SK-N-SH (cell line): ENCODE results near the gene ABHD16A. TPM values are rescaled to one million over a fixed set of nuclear protein-coding genes. Genes with fewer than 3 reads are reported as not detected.

Source experiments
- CTCF ChIA-PET: fragments of 300-600, 350-600 bp; formaldehyde crosslinking; extraction: SDS; loops from one replicate; lab custom pipeline; 2021; lab: Yijun Ruan, JAX
- POLR2A ChIA-PET: fragments of 350-600 bp; sonication (Branson Sonifier 250); formaldehyde crosslinking; extraction: SDS; loops from one replicate; lab custom pipeline; 2020; ENCODE audit warnings: antibody characterized with exemption, inconsistent platforms; lab: Yijun Ruan, JAX
- DNase-seq: peaks from one replicate; pipeline ENCODE4 v3.0.0; 2012
- H2AFZ ChIP-seq: fragments of 200-600 bp; sonication (generic); 2 replicates; pipeline ENCODE4 v1.8.1; 2016; ENCODE audit warnings: antibody characterized with exemption, mild to moderate bottlenecking, low read depth
- H3F3A ChIP-seq: fragments of 200-600 bp; sonication (generic); replicated peaks from 2 replicates; pipeline ENCODE3; 2016; ENCODE audit warnings: antibody characterized with exemption, mild to moderate bottlenecking; ENCODE audit not compliant: insufficient read depth
- H3K27ac ChIP-seq, 2 experiments: fragments of 200-500 bp in 1 of 2; fragments of 200-600 bp in 1 of 2; sonication (Bioruptor generic) in 1 of 2; sonication (generic), shearing (Covaris generic) in 1 of 2; 2 replicates each; pipeline versions ENCODE4 v1.5.1 to v1.6.1; 2014 to 2016; ENCODE audit warnings: low read depth in 2 of 2, inconsistent platforms in 1 of 2, low read length in 1 of 2, mild to moderate bottlenecking in 1 of 2, mixed read lengths in 1 of 2
- H3K27me3 ChIP-seq: fragments of 200-600 bp; sonication (generic), shearing (Covaris generic); 2 replicates; pipeline ENCODE4 v1.6.1; 2016; ENCODE audit warnings: mixed run types; ENCODE audit not compliant: insufficient read depth
- H3K36me3 ChIP-seq, 2 experiments: fragments of 200-500 bp in 1 of 2; fragments of 200-600 bp in 1 of 2; sonication (Bioruptor generic) in 1 of 2; sonication (generic) in 1 of 2; replicated peaks in 1 of 2; 2 replicates each; pipeline versions ENCODE3 to v1.5.1; 2014 to 2016; ENCODE audit warnings: low read length in 1 of 2, mild to moderate bottlenecking in 1 of 2; ENCODE audit not compliant: insufficient read depth in 2 of 2, control insufficient read depth in 1 of 2
- H3K4me1 ChIP-seq, 2 experiments: fragments of 200-500 bp in 1 of 2; fragments of 200-600 bp in 1 of 2; sonication (Bioruptor generic) in 1 of 2; sonication (generic), shearing (Covaris generic) in 1 of 2; 2 replicates each; pipeline versions ENCODE4 v1.5.1 to v1.6.1; 2014 to 2016; ENCODE audit warnings: low read depth in 1 of 2, low read length in 1 of 2, mixed run types in 1 of 2; ENCODE audit not compliant: insufficient read depth in 2 of 2, control insufficient read depth in 1 of 2
- H3K4me2 ChIP-seq: fragments of 200-600 bp; sonication (generic), shearing (Covaris generic); 2 replicates; pipeline ENCODE4 v1.6.1; 2017; ENCODE audit warnings: mixed run types
- H3K4me3 ChIP-seq, 2 experiments: fragments of 200-500 bp in 1 of 2; fragments of 200-600 bp in 1 of 2; sonication (Bioruptor generic) in 1 of 2; sonication (generic), shearing (Covaris generic) in 1 of 2; 2 replicates each; pipeline versions ENCODE4 v1.5.1 to v1.8.1; 2014 to 2016; ENCODE audit warnings: low read depth in 2 of 2, inconsistent platforms in 1 of 2, low read length in 1 of 2, mild to moderate bottlenecking in 1 of 2, mixed read lengths in 1 of 2, moderate library complexity in 1 of 2
- H3K79me2 ChIP-seq: fragments of 200-600 bp; sonication (generic); 2 replicates; pipeline ENCODE4 v1.8.1; 2017; ENCODE audit warnings: mild to moderate bottlenecking; ENCODE audit not compliant: insufficient read depth
- H3K9ac ChIP-seq: fragments of 200-600 bp; sonication (generic); 2 replicates; pipeline ENCODE4 v1.6.1; 2017; ENCODE audit warnings: mixed run types
- H3K9me2 ChIP-seq: fragments of 200-600 bp; sonication (generic); 2 replicates; pipeline ENCODE4 v1.6.1; 2017; ENCODE audit warnings: mixed run types
- H3K9me3 ChIP-seq: fragments of 200-600 bp; sonication (generic); 2 replicates; pipeline ENCODE4 v1.6.1; 2017; ENCODE audit warnings: mixed run types, mild to moderate bottlenecking, moderate library complexity
- H4K20me1 ChIP-seq: fragments of 200-600 bp; sonication (generic); 2 replicates; pipeline ENCODE4 v1.6.1; 2017; ENCODE audit warnings: mild to moderate bottlenecking, mixed run types; ENCODE audit not compliant: insufficient read depth
- CHD2 ChIP-seq: fragments of 150-350 bp; IDR thresholded peaks from 2 replicates; pipeline ENCODE4 v1.6.1; 2018; ENCODE audit warnings: low read length; ENCODE audit not compliant: partially characterized antibody
- CTCF ChIP-seq: fragments of 200-600 bp; sonication (generic); IDR thresholded peaks from 2 replicates; pipeline ENCODE4 v1.6.1; 2017; ENCODE audit warnings: antibody characterized with exemption, mild to moderate bottlenecking, moderate library complexity
- EP300 ChIP-seq, 2 experiments: IDR thresholded peaks; 2 replicates each; pipeline versions ENCODE4 v1.4.0 to v1.6.1; 2012; ENCODE audit warnings: borderline replicate concordance in 1 of 2, low read depth in 1 of 2, low read length in 1 of 2
- EZH2phosphoT487 ChIP-seq: fragments of 200-600 bp; sonication (generic); IDR thresholded peaks from 2 replicates; pipeline ENCODE4 v1.6.1; 2017; ENCODE audit warnings: low read depth, mixed run types, mild to moderate bottlenecking, antibody characterized with exemption, moderate library complexity, borderline replicate concordance
- FOSL2 ChIP-seq: IDR thresholded peaks from 2 replicates; pipeline ENCODE4 v1.4.0; 2012; ENCODE audit warnings: low read depth, mild to moderate bottlenecking, moderate library complexity, borderline replicate concordance
- GABPA ChIP-seq: IDR thresholded peaks from 2 replicates; pipeline ENCODE4 v1.4.0; 2012; ENCODE audit warnings: low read depth, mild to moderate bottlenecking
- MAX ChIP-seq: IDR thresholded peaks from 2 replicates; pipeline ENCODE4 v1.4.0; 2012; ENCODE audit warnings: low read depth
- MEF2A ChIP-seq: IDR thresholded peaks from 2 replicates; pipeline ENCODE4 v1.4.0; 2012; ENCODE audit warnings: low read depth, borderline replicate concordance
- NRF1 ChIP-seq: IDR thresholded peaks from 2 replicates; pipeline ENCODE4 v1.6.1; 2012; ENCODE audit warnings: low read depth, mild to moderate bottlenecking, low read length
- RAD21 ChIP-seq: IDR thresholded peaks from 2 replicates; pipeline ENCODE4 v1.6.1; 2012; ENCODE audit warnings: mild to moderate bottlenecking, low read length
- RXRA ChIP-seq: IDR thresholded peaks from 2 replicates; pipeline ENCODE4 v1.4.0; 2012; ENCODE audit warnings: low read depth, mild to moderate bottlenecking, borderline replicate concordance
- SMC3 ChIP-seq: IDR thresholded peaks from 2 replicates; pipeline ENCODE4 v1.6.1; 2012; ENCODE audit warnings: low read depth, low read length, improper control_type of control experiment
- TAF1 ChIP-seq: IDR thresholded peaks from 2 replicates; pipeline ENCODE4 v1.6.1; 2012; ENCODE audit warnings: low read depth, mild to moderate bottlenecking, low read length, moderate library complexity, borderline replicate concordance
- TCF12 ChIP-seq: IDR thresholded peaks from 2 replicates; pipeline ENCODE4 v1.4.0; 2012
- TEAD4 ChIP-seq: IDR thresholded peaks from 2 replicates; pipeline ENCODE4 v1.4.0; 2012; ENCODE audit warnings: mild to moderate bottlenecking, borderline replicate concordance; ENCODE audit not compliant: insufficient read depth
- USF1 ChIP-seq: IDR thresholded peaks from 2 replicates; pipeline ENCODE4 v1.4.0; 2012; ENCODE audit warnings: low read depth, borderline replicate concordance
- WGBS: methylation state at CpG from one replicate; pipeline ENCODE4 v1.1.6; 2017; ENCODE audit warnings: low lambda C conversion rate; 5-methylcytosine and 5-hydroxymethylcytosine counted together
- polyA plus RNA-seq, 3 experiments: library from polyadenylated mRNA; depleted of rRNA; stranded (reverse); fragments of >200 nt; gene quantifications; 2 replicates each; pipeline ENCODE4 v1.2.3, GENCODE V29; 2012

ABHD16A gene
- polyA plus RNA-seq, 1 of the 3 experiments (the other 2 are of a cell fraction), result 49.3 TPM

GRCh38 chr6:31717499-31718222 is 14.5 kb upstream of the ABHD16A start:
- no peak overlapping the region for H3K9ac ChIP-seq
- H3K9me2 ChIP-seq, result no peaks in the 10 kb centered on the region
- no peak overlapping the region for H3K4me2 ChIP-seq
- 81% methylated on average over 10 of the region's 10 CpGs for WGBS
- TF ChIP-seq NRF1, result no peak
- no peak for TF ChIP-seq EP300 (IDR thresholded peaks at IDR 0.05; ENCODE audit: borderline replicate concordance in 1 of 2, low read depth in 1 of 2, low read length in 1 of 2)
- no peak for TF ChIP-seq CHD2
- TF ChIP-seq RAD21, result no peak
- TF ChIP-seq EZH2phosphoT487, result no peak
- no peak for TF ChIP-seq CTCF
- no peak for TF ChIP-seq MAX
- no peak for TF ChIP-seq MEF2A
- no peak for TF ChIP-seq USF1
- no peak for TF ChIP-seq FOSL2
- no peak for TF ChIP-seq SMC3
- no peak for TF ChIP-seq TAF1
- TF ChIP-seq TEAD4, result no peak
- TF ChIP-seq RXRA, result no peak
- TF ChIP-seq TCF12, result no peak
- TF ChIP-seq GABPA, result no peak
- no peak overlapping the region for H3K27ac ChIP-seq
- CTCF ChIA-PET, result interaction anchor here (0.9 kb wide), 1 partner anchor 12 kb away, joined by 3 read pairs; no protein-coding TSS in a partner anchor
- DNase-seq, result no peak
- H3F3A ChIP-seq, result peaks cover 3% of the 10 kb centered on the region
- POLR2A ChIA-PET, result no interaction called here
- no peak overlapping the region for H2AFZ ChIP-seq
- H4K20me1 ChIP-seq, result no peaks in the 10 kb centered on the region
- H3K4me1 ChIP-seq, result no peaks in the 10 kb centered on the region
- H3K79me2 ChIP-seq, result no peaks in the 10 kb centered on the region
- H3K27me3 ChIP-seq, result no peaks in the 10 kb centered on the region
- no peak overlapping the region for H3K4me3 ChIP-seq
- no peaks in the 10 kb centered on the region for H3K36me3 ChIP-seq
- H3K9me3 ChIP-seq, result no peaks in the 10 kb centered on the region
